GM12878 (cell line): ENCODE measurements around the gene SHISA9. TPM values are rescaled to one million over a fixed set of nuclear protein-coding genes. Genes with fewer than 3 reads are reported as not detected.

Source experiments
- ATAC-seq: fragments of 200-7000 bp; cut with Tn5 transposase; 3 replicates; pipeline ENCODE4 v1.9.1; 2020; ENCODE audit warnings: mild to moderate bottlenecking, moderate library complexity
- BruUV-seq: library from RNA; stranded (reverse); fragments of 400-500 nt; replicated peaks from 2 replicates; lab custom pipeline; 2021; lab: Mats Ljungman, UMichigan
- CTCF ChIA-PET: fragments of 300-600 bp; sonication (Branson Sonifier 250); formaldehyde crosslinking; extraction: SDS; loops from one replicate; lab custom pipeline; 2021; ENCODE audit warnings: inconsistent platforms; lab: Yijun Ruan, JAX
- POLR2A ChIA-PET: fragments of 350-600 bp; formaldehyde crosslinking; extraction: SDS; loops from one replicate; lab custom pipeline; 2021; ENCODE audit warnings: inconsistent platforms; lab: Charles Lee
- RAD21 ChIA-PET: fragments of 300-600 bp; sonication (Branson Sonifier 250); formaldehyde crosslinking; loops from one replicate; lab custom pipeline; 2023; ENCODE audit warnings: antibody characterized with exemption; ENCODE audit not compliant: unreplicated experiment; lab: Charles Lee
- SMC1A ChIA-PET: fragments of 300-600 bp; sonication (Branson Sonifier 250); formaldehyde crosslinking; loops from one replicate; lab custom pipeline; 2023; ENCODE audit not compliant: unreplicated experiment, uncharacterized antibody; lab: Charles Lee
- DNase-seq: peaks from one replicate; pipeline ENCODE4 v3.0.0-alpha.2; 2011; ENCODE audit warnings: low read depth, low spot score
- FAIRE-seq: peaks from 3 replicates; lab custom pipeline; 2011; peaks lifted over from hg19 to GRCh38; lab: Jason Lieb, UNC
- H2AFZ ChIP-seq: 2 replicates; pipeline ENCODE4 v1.6.0; 2011; ENCODE audit warnings: low read depth, low read length, control low read depth; ENCODE audit not compliant: control insufficient read depth
- H3K27ac ChIP-seq: 2 replicates; pipeline ENCODE4 v1.5.1; 2011; ENCODE audit warnings: control low read depth; ENCODE audit not compliant: control insufficient read depth, insufficient read depth
- H3K27me3 ChIP-seq, 2 experiments: replicated peaks in 1 of 2; 2 replicates each; pipeline versions ENCODE4 v1.6.0 to v1.6.1; 2011; ENCODE audit warnings: low read length in 1 of 2; ENCODE audit not compliant: control insufficient read depth in 2 of 2, insufficient read depth in 2 of 2
- H3K36me3 ChIP-seq, 2 experiments: 2 replicates each; pipeline ENCODE4 v1.5.1; 2011; ENCODE audit warnings: low read length in 1 of 2; ENCODE audit not compliant: control insufficient read depth in 2 of 2, insufficient read depth in 2 of 2
- H3K4me1 ChIP-seq: 2 replicates; pipeline ENCODE4 v1.6.1; 2011; ENCODE audit warnings: mild to moderate bottlenecking, low read length, moderate library complexity, mixed read lengths; ENCODE audit not compliant: control insufficient read depth, insufficient read depth
- H3K4me2 ChIP-seq: 2 replicates; pipeline ENCODE4 v1.6.0; 2011; ENCODE audit warnings: control low read depth; ENCODE audit not compliant: control insufficient read depth, insufficient read depth
- H3K4me3 ChIP-seq: fragments of 200-600 bp; sonication (generic); 2 replicates; pipeline ENCODE4 v1.5.1; 2016
- H3K79me2 ChIP-seq: 2 replicates; pipeline ENCODE4 v1.6.0; 2011; ENCODE audit warnings: low read length; ENCODE audit not compliant: control insufficient read depth, insufficient read depth
- H3K9ac ChIP-seq: 2 replicates; pipeline ENCODE4 v1.8.0; 2011; ENCODE audit warnings: low read length, control low read depth, mixed read lengths; ENCODE audit not compliant: control insufficient read depth, insufficient read depth
- H3K9me3 ChIP-seq: replicated peaks from 3 replicates; pipeline ENCODE4 v1.5.1; 2011; ENCODE audit warnings: mild to moderate bottlenecking, low read length; ENCODE audit not compliant: control insufficient read depth, insufficient read depth
- H4K20me1 ChIP-seq: 2 replicates; pipeline ENCODE4 v1.6.0; 2011; ENCODE audit not compliant: control insufficient read depth, insufficient read depth
- ATF7 ChIP-seq: fragments of 450-650 bp; IDR thresholded peaks from 2 replicates; pipeline ENCODE4 v1.6.1; 2016; ENCODE audit warnings: low read depth, mild to moderate bottlenecking
- EZH2 ChIP-seq: IDR thresholded peaks from 2 replicates; pipeline ENCODE4 v1.6.1; 2012; ENCODE audit warnings: low read depth, mild to moderate bottlenecking, control low read depth, inconsistent platforms, low read length, borderline replicate concordance; ENCODE audit not compliant: control insufficient read depth
- HDAC2 ChIP-seq: fragments of 200-600 bp; sonication (generic); IDR thresholded peaks from 2 replicates; pipeline ENCODE4 v1.6.1; 2017
- MLLT1 ChIP-seq: fragments of 450-650 bp; IDR thresholded peaks from 2 replicates; pipeline ENCODE4 v1.6.1; 2016; ENCODE audit warnings: mild to moderate bottlenecking
- NBN ChIP-seq: fragments of 450-650 bp; IDR thresholded peaks from 2 replicates; pipeline ENCODE4 v1.6.1; 2016
- NFIC ChIP-seq: IDR thresholded peaks from 2 replicates; pipeline ENCODE4 v1.6.1; 2012; ENCODE audit warnings: low read depth, mild to moderate bottlenecking, inconsistent platforms, low read length, moderate library complexity
- POU2F2 ChIP-seq: IDR thresholded peaks from 3 replicates; pipeline ENCODE4 v1.6.1; 2011; ENCODE audit warnings: low read depth, mild to moderate bottlenecking, low read length, borderline replicate concordance
- SKIL ChIP-seq: fragments of 450-650 bp; IDR thresholded peaks from 2 replicates; pipeline ENCODE4 v1.6.1; 2017; ENCODE audit warnings: mild to moderate bottlenecking, low read depth, inconsistent platforms; ENCODE audit not compliant: poor library complexity, severe bottlenecking
- SP1 ChIP-seq: IDR thresholded peaks from one replicate; pipeline ENCODE4 v1.6.1; 2011; ENCODE audit warnings: low read depth, low read length
- SRF ChIP-seq, 2 experiments: IDR thresholded peaks; 2 replicates each; pipeline ENCODE4 v1.6.1; 2011; ENCODE audit warnings: low read depth in 2 of 2, low read length in 2 of 2, mild to moderate bottlenecking in 1 of 2, moderate library complexity in 1 of 2
- ZBTB11 ChIP-seq: fragments of 450-650 bp; formaldehyde crosslinking; IDR thresholded peaks from 2 replicates; pipeline ENCODE4 v1.5.0; 2022; ENCODE audit warnings: mild to moderate bottlenecking, missing genetic modification characterization
- WGBS: methylation state at CpG from one replicate; pipeline ENCODE4 v1.1.6; 2016; ENCODE audit warnings: low lambda C conversion rate; ENCODE audit not compliant: insufficient replicate concordance, insufficient coverage; ENCODE audit errors: missing lambda C conversion rate; 5-methylcytosine and 5-hydroxymethylcytosine counted together
- in situ Hi-C: fragments of 300-500 bp; cut with MboI; formaldehyde crosslinking; loops from 9 replicates; pipeline ENCODE4 v1.14.3; 2018; ENCODE audit warnings: mixed read lengths
- intact Hi-C: fragments of 100-400 bp; cut with micrococcal nuclease; formaldehyde crosslinking; loops from one replicate; pipeline ENCODE4 v1.14.2; 2022; ENCODE audit not compliant: unreplicated experiment
- polyA plus RNA-seq, 11 experiments: library from polyadenylated mRNA; depleted of rRNA in 4 of 11; unstranded in 6 of 11; stranded (reverse) in 5 of 11; fragments of >200 nt; fragmentation: Nextera tagmentation in 4 of 11; fragmentation: Illumina TruSeq in 1 of 11; extraction: Ambion mirVana in 4 of 11; extraction: Trizol in 1 of 11; gene quantifications; 1 replicate in 1 of 11; 2 replicates in 10 of 11; pipeline versions ENCODE4 v1.2.1 to v1.2.3, GENCODE V29; 2011 to 2016; ENCODE audit warnings: inconsistent platforms in 2 of 11, missing spikeins in 2 of 11, low read depth in 1 of 11
- total RNA-seq, 4 experiments: library from RNA; depleted of rRNA in 3 of 4; stranded (reverse); fragments of >200 nt in 3 of 4; fragmentation: Illumina TruSeq in 1 of 4; extraction: Trizol in 1 of 4; gene quantifications; 2 replicates each; pipeline versions ENCODE4 v1.2.1 to v1.2.3, GENCODE V29; 2013 to 2021

SHISA9 gene
- total and polyA plus RNA-seq, 10 of the 15 experiments (the other 5 are each of a cell fraction or from before 2014, with no cell fraction given): 0.03 to 25.5 (median 0.07) TPM

GRCh38 chr16:13262270-13263090 is 361.1 kb downstream of the SHISA9 start:
- Histone ChIP-seq H4K20me1 (no peaks in the 10 kb centered on the region), H2AFZ (no peak overlapping the region), H3K79me2 (no peaks in the 10 kb centered on the region)
- ATAC-seq (no peak), FAIRE-seq (no peak)
- RAD21 ChIA-PET: interaction anchor here (1.5 kb wide), 1 partner anchor 8 kb away, joined by 4 read pairs; no protein-coding TSS in a partner anchor
- TF ChIP-seq NFIC (no peak), SRF (IDR thresholded peaks at IDR 0.05; ENCODE audit: low read depth in 2 of 2, low read length in 2 of 2) (no peak), ATF7 (no peak), MLLT1 (no peak), NBN (no peak), POU2F2 (no peak), SP1 (no peak), EZH2 (no peak), HDAC2 (no peak), SKIL (no peak), ZBTB11 (CRISPR knock-in tag) (no peak)
- TF ChIP-seq, all 136 proteins: peak for 0
- 32% methylated on average over 3 of the region's 3 CpGs for WGBS
- H3K4me1 ChIP-seq: no peaks in the 10 kb centered on the region; the same call in 1 of the 2 replicates
- no peak overlapping the region for H3K4me2 ChIP-seq
- H3K9ac ChIP-seq: no peak overlapping the region
- H3K9me3 ChIP-seq: no peaks in the 10 kb centered on the region; the same call in 1 of the 3 replicates
- H3K27ac ChIP-seq: no peak overlapping the region
- no peaks in the 10 kb centered on the region for H3K27me3 ChIP-seq
- CTCF ChIA-PET: no interaction called here
- no peak for DNase-seq
- SMC1A ChIA-PET: interaction anchor here (1.0 kb wide), 1 partner anchor 174 kb away, joined by 3 read pairs; no protein-coding TSS in a partner anchor
- H3K36me3 ChIP-seq: no peaks in the 10 kb centered on the region
- POLR2A ChIA-PET: no interaction called here
- intact Hi-C loops: no loop called here
- in situ Hi-C loops: no loop called here
- no TSS peak for BruUV-seq
- no peak overlapping the region for H3K4me3 ChIP-seq
